Activated B cell treated with CpG ODN at 0.5 μM for 24 hours (primary cell): ENCODE data around the gene RPS19. TPM values are rescaled to one million over a fixed set of nuclear protein-coding genes. Genes with fewer than 3 reads are reported as not detected.
A peak's percentile ranks its signal among the peaks of the same experiment; 100 is the strongest.

Experiments used
- ATAC-seq: fragments of 200-7000 bp; cut with Tn5 transposase; one replicate; pipeline ENCODE4 v1.10.0; 2021; ENCODE audit warnings: low read depth, mild to moderate bottlenecking, moderate library complexity
- CTCF ChIA-PET: fragments of 350-600 bp; sonication (Branson Sonifier 250); formaldehyde crosslinking; loops from one replicate; lab custom pipeline; 2021; ENCODE audit warnings: antibody characterized with exemption; lab: Charles Lee
- POLR2A ChIA-PET: fragments of 350-600 bp; sonication (Branson Sonifier 250); formaldehyde crosslinking; loops from one replicate; lab custom pipeline; 2021; ENCODE audit warnings: antibody characterized with exemption; lab: Charles Lee
- DNase-seq: peaks from one replicate; pipeline ENCODE4 v3.0.0; 2022
- H3K27ac Mint-ChIP-seq: one replicate; pipeline ENCODE4 v1.8.0; 2020; ENCODE audit warnings: mixed read lengths
- H3K27me3 Mint-ChIP-seq: one replicate; pipeline ENCODE4 v1.8.0; 2021; ENCODE audit warnings: mixed read lengths
- H3K36me3 Mint-ChIP-seq: one replicate; pipeline ENCODE4 v1.8.0; 2021; ENCODE audit warnings: low read depth, mixed read lengths
- H3K4me1 Mint-ChIP-seq: one replicate; pipeline ENCODE4 v1.8.0; 2021; ENCODE audit warnings: mixed read lengths
- H3K4me3 Mint-ChIP-seq: one replicate; pipeline ENCODE4 v1.8.0; 2020; ENCODE audit warnings: mild to moderate bottlenecking, mixed read lengths
- H3K9me3 Mint-ChIP-seq: one replicate; pipeline ENCODE4 v1.8.0; 2020; ENCODE audit warnings: mixed read lengths
- intact Hi-C: fragments of 100-400 bp; cut with micrococcal nuclease; formaldehyde crosslinking; loops from one replicate; pipeline ENCODE4 v1.15.1; 2024
- total RNA-seq: library from RNA; stranded (reverse); gene quantifications from 2 replicates; pipeline ENCODE4 v1.2.3, GENCODE V29; 2022
- TF ChIP-seq, protein P1 (sequence below): fragments of 200-600 bp; IDR thresholded peaks from one replicate; pipeline ENCODE4 v1.8.0; 2022; ENCODE audit warnings: antibody characterized with exemption, mild to moderate bottlenecking

RPS19 gene
- 4,196 and 4,853 TPM in 2 replicates for total RNA-seq

DNA sequence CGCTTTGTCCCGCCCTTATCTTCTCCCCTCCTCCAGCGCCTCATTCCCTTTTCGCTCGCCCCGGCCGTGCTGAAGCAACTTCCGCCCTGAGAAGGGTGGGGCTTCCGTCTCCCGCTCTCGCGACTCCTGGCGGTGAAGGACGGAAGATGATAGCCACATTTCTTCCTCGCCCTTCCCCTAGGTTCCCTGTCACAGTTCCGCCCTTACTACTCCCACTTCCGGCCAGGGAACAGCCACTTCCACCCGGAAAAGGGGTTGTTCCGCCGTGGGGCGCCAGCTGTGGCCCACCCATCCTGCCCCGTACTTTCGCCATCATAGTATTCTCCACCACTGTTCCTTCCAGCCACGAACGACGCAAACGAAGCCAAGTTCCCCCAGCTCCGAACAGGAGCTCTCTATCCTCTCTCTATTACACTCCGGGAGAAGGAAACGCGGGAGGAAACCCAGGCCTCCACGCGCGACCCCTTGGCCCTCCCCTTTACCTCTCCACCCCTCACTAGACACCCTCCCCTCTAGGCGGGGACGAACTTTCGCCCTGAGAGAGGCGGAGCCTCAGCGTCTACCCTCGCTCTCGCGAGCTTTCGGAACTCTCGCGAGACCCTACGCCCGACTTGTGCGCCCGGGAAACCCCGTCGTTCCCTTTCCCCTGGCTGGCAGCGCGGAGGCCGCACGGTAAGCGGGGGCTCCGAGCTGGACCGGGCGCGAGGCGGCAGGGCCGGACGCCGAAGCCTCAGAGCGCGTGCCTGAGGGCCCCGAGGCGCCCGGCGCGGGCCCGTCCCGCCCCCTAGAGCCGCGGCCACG is at the start of gene RPS19:
TSS of gene RPS19 (plus strand) at position 638 of the 801 bp plus-strand sequence. CDS start 520 bp downstream, outside the sequence.
- POLR2A ChIA-PET, result interaction anchor here (0.6 to 4.1 kb wide), 24 partner anchors 13 to 1574 kb away, joined by 3 to 258 read pairs (median 7); partner anchors contain the start of genes AKT2, ARHGEF1, B9D2 and CD79A
- peak; percentile 85 for ATAC-seq

GRCh38 chr19:41810301-41810700 is 49.8 kb upstream of the RPS19 start:
- no peak overlapping the region for H3K27ac Mint-ChIP-seq
- DNase-seq, result no peak
- TF ChIP-seq, protein P1, sequence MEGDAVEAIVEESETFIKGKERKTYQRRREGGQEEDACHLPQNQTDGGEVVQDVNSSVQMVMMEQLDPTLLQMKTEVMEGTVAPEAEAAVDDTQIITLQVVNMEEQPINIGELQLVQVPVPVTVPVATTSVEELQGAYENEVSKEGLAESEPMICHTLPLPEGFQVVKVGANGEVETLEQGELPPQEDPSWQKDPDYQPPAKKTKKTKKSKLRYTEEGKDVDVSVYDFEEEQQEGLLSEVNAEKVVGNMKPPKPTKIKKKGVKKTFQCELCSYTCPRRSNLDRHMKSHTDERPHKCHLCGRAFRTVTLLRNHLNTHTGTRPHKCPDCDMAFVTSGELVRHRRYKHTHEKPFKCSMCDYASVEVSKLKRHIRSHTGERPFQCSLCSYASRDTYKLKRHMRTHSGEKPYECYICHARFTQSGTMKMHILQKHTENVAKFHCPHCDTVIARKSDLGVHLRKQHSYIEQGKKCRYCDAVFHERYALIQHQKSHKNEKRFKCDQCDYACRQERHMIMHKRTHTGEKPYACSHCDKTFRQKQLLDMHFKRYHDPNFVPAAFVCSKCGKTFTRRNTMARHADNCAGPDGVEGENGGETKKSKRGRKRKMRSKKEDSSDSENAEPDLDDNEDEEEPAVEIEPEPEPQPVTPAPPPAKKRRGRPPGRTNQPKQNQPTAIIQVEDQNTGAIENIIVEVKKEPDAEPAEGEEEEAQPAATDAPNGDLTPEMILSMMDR, result no peak
- no peak overlapping the region for H3K4me3 Mint-ChIP-seq
- ChIA-PET POLR2A (interaction anchor here (0.9 kb wide), 1 partner anchor 15 kb away, joined by 3 read pairs; no protein-coding TSS in a partner anchor), CTCF (interaction anchor here (1.5 to 2.3 kb wide), 2 partner anchors 16 to 17 kb away, joined by 6 to 7 read pairs; no protein-coding TSS in a partner anchor)
- peaks cover 16% of the 10 kb centered on the region for H3K4me1 Mint-ChIP-seq
- H3K36me3 Mint-ChIP-seq, result no peaks in the 10 kb centered on the region
- ATAC-seq, result no peak
- no peaks in the 10 kb centered on the region for H3K9me3 Mint-ChIP-seq
- no peaks in the 10 kb centered on the region for H3K27me3 Mint-ChIP-seq
- intact Hi-C loops, result loop anchor here (2.0 kb wide), 1 partner anchor 14 kb away; the partner anchor contains the start of gene CEACAM3

More for the DNA sequence above, at the start of gene RPS19:
- CTCF ChIA-PET, result interaction anchor here (1.0 to 3.8 kb wide), 18 partner anchors 9 to 175 kb away, joined by 3 to 34 read pairs (median 5); partner anchors contain the start of genes ARHGEF1, CD79A, ERFL and RABAC1
- H3K27me3 Mint-ChIP-seq, result no peaks in the 10 kb centered on the region
- peaks cover 46% of the 10 kb centered on the region for H3K36me3 Mint-ChIP-seq
- intact Hi-C loops, result loop anchor here (1.0 kb wide), 9 partner anchors 11 to 465 kb away; partner anchors contain the start of genes CD79A, MEGF8 and RABAC1
- H3K27ac Mint-ChIP-seq, result peak within 1 kb of the TSS; percentile 97
- no peaks in the 10 kb centered on the region for H3K9me3 Mint-ChIP-seq
- TF ChIP-seq, protein P1, result no peak
- peak; percentile 98 for DNase-seq
- H3K4me1 Mint-ChIP-seq, result peaks cover 44% of the 10 kb centered on the region
- H3K4me3 Mint-ChIP-seq, result peak within 1 kb of the TSS; percentile 94

- no peak for ATAC-seq
- Mint-ChIP-seq H3K4me1 (peaks cover 8% of the 10 kb centered on the region), H3K36me3 (no peaks in the 10 kb centered on the region), H3K27me3 (no peaks in the 10 kb centered on the region), H3K27ac (no peak overlapping the region), H3K4me3 (no peak overlapping the region), H3K9me3 (no peaks in the 10 kb centered on the region)
- ChIA-PET POLR2A (interaction anchor here (0.9 kb wide), 1 partner anchor 16 kb away, joined by 3 read pairs; no protein-coding TSS in a partner anchor), CTCF (interaction anchor here (1.5 to 2.3 kb wide), 3 partner anchors 10 to 18 kb away, joined by 6 to 7 read pairs (median 6); no protein-coding TSS in a partner anchor)
- TF ChIP-seq, protein P1, result no peak
- no peak for DNase-seq
- intact Hi-C loops, result loop anchor here (2.0 kb wide), 1 partner anchor 14 kb away; the partner anchor contains the start of gene CEACAM3
These were observed 49.0 kb upstream of the RPS19 start for GRCh38 chr19:41811036-41811435.

GRCh38 chr19:41811981-41812380 is 48.1 kb upstream of the RPS19 start:
- ChIA-PET POLR2A (interaction anchor here (1.1 kb wide), 1 partner anchor 10 kb away, joined by 3 read pairs; no protein-coding TSS in a partner anchor), CTCF (interaction anchor here (1.1 to 2.3 kb wide), 3 partner anchors 9 to 19 kb away, joined by 4 to 6 read pairs (median 6); no protein-coding TSS in a partner anchor)
- Mint-ChIP-seq H3K4me1 (peaks cover 8% of the 10 kb centered on the region), H3K9me3 (no peaks in the 10 kb centered on the region), H3K36me3 (no peaks in the 10 kb centered on the region), H3K27me3 (no peaks in the 10 kb centered on the region), H3K4me3 (no peak overlapping the region), H3K27ac (no peak overlapping the region)
- DNase-seq (no peak), ATAC-seq (no peak)
- TF ChIP-seq, protein P1, result no peak
- intact Hi-C loops, result loop anchor here (2.0 kb wide), 1 partner anchor 15 kb away; the partner anchor contains the start of gene CEACAM3
